Neural cell (in vitro differentiated cells): Measurements from ENCODE around the gene GIT2. TPM values are rescaled to one million over a fixed set of nuclear protein-coding genes. Genes with fewer than 3 reads are reported as not detected.
"Not testable (repeated sequence)": the region's sequence is repeated elsewhere in the genome, so short reads cannot be mapped to it uniquely, and the experiment has no call there.

ENCODE experiments used
- H2AFZ ChIP-seq: fragments of 200-600, 300-800 bp; sonication (generic), shearing (Covaris generic); 2 replicates; pipeline ENCODE4 v1.6.0; 2014; ENCODE audit warnings: low read depth, mild to moderate bottlenecking, antibody characterized with exemption, low read length, moderate library complexity
- H3F3A ChIP-seq: fragments of 200-600 bp; shearing (Covaris generic); 2 replicates; pipeline ENCODE4 v1.6.1; 2016; ENCODE audit warnings: mild to moderate bottlenecking, moderate library complexity, mixed read lengths, antibody characterized with exemption, low read length; ENCODE audit not compliant: insufficient read depth, poor library complexity, severe bottlenecking
- H3K27ac ChIP-seq: fragments of 200-600, 300-800 bp; sonication (generic), shearing (Covaris generic); 2 replicates; pipeline ENCODE4 v1.5.1; 2014; ENCODE audit warnings: mild to moderate bottlenecking, low read length, moderate library complexity
- H3K27me3 ChIP-seq: fragments of 300-800, 200-600 bp; sonication (generic), shearing (Covaris generic); 2 replicates; pipeline ENCODE4 v1.6.0; 2014; ENCODE audit warnings: mild to moderate bottlenecking, low read depth, low read length, moderate library complexity; ENCODE audit not compliant: insufficient read depth
- H3K36me3 ChIP-seq: fragments of 300-800, 200-600 bp; sonication (generic), shearing (Covaris generic); 2 replicates; pipeline ENCODE4 v1.5.1; 2014; ENCODE audit warnings: mild to moderate bottlenecking, antibody characterized with exemption, low read length, moderate library complexity; ENCODE audit not compliant: insufficient read depth
- H3K4me2 ChIP-seq: fragments of 300-800, 200-600 bp; sonication (generic), shearing (Covaris generic); 2 replicates; pipeline ENCODE4 v1.6.0; 2014; ENCODE audit warnings: mild to moderate bottlenecking, low read length
- H3K4me3 ChIP-seq: fragments of 300-800, 200-600 bp; sonication (generic), shearing (Covaris generic); 2 replicates; pipeline ENCODE4 v1.5.1; 2014; ENCODE audit warnings: mild to moderate bottlenecking, low read length, moderate library complexity
- H3K79me2 ChIP-seq: fragments of 200-600 bp; shearing (Covaris generic); replicated peaks from 2 replicates; pipeline ENCODE4 v1.6.0; 2014; ENCODE audit warnings: mild to moderate bottlenecking, low read length, moderate library complexity; ENCODE audit not compliant: insufficient read depth
- H3K9ac ChIP-seq: fragments of 300-800, 200-600 bp; sonication (generic), shearing (Covaris generic); 2 replicates; pipeline ENCODE4 v1.6.1; 2016; ENCODE audit warnings: mild to moderate bottlenecking, low read length, mixed read lengths
- H3K9me2 ChIP-seq: fragments of 200-600 bp; shearing (Covaris generic); 2 replicates; pipeline ENCODE4 v1.6.1; 2016; ENCODE audit warnings: mild to moderate bottlenecking, low read length, mixed read lengths; ENCODE audit not compliant: insufficient read depth
- H3K9me3 ChIP-seq: fragments of 200-600, 300-800 bp; sonication (generic), shearing (Covaris generic); 2 replicates; pipeline ENCODE4 v1.6.1; 2016; ENCODE audit warnings: mild to moderate bottlenecking, mixed run types, low read length, moderate library complexity, mixed read lengths
- H4K20me1 ChIP-seq: fragments of 200-600 bp; shearing (Covaris generic); 2 replicates; pipeline ENCODE4 v1.6.1; 2016; ENCODE audit warnings: mild to moderate bottlenecking, mixed run types; ENCODE audit not compliant: insufficient read depth
- CTCF ChIP-seq: fragments of 450-650 bp; IDR thresholded peaks from 2 replicates; pipeline ENCODE4 v1.5.1; 2014; ENCODE audit warnings: antibody characterized with exemption, mild to moderate bottlenecking, moderate library complexity; ENCODE audit not compliant: poor library complexity, severe bottlenecking
- EP300 ChIP-seq: fragments of 450-650 bp; conservative IDR thresholded peaks from 2 replicates; pipeline ENCODE4 v1.6.1; 2014; ENCODE audit warnings: antibody characterized with exemption, mild to moderate bottlenecking, moderate library complexity; ENCODE audit not compliant: poor library complexity, severe bottlenecking
- EZH2 ChIP-seq: fragments of 200-600, 300-800 bp; shearing (Covaris generic), sonication (generic); IDR thresholded peaks from 2 replicates; pipeline ENCODE4 v1.6.1; 2014; ENCODE audit warnings: antibody characterized with exemption, low read length, borderline replicate concordance, mild to moderate bottlenecking; ENCODE audit not compliant: insufficient read depth, poor library complexity, severe bottlenecking
- MXI1 ChIP-seq: fragments of 450-650 bp; conservative IDR thresholded peaks from 2 replicates; pipeline ENCODE4 v1.6.1; 2014; ENCODE audit warnings: antibody characterized with exemption, mild to moderate bottlenecking; ENCODE audit not compliant: poor library complexity, severe bottlenecking
- POLR2AphosphoS5 ChIP-seq: IDR thresholded peaks from 2 replicates; pipeline ENCODE4 v1.6.1; 2012
- RAD21 ChIP-seq: fragments of 450-650 bp; conservative IDR thresholded peaks from 2 replicates; pipeline ENCODE4 v1.6.1; 2014; ENCODE audit warnings: antibody characterized with exemption, mild to moderate bottlenecking, moderate library complexity
- REST ChIP-seq: IDR thresholded peaks from 2 replicates; pipeline ENCODE4 v1.6.1; 2012; ENCODE audit warnings: borderline replicate concordance
- SMC3 ChIP-seq: fragments of 450-650 bp; conservative IDR thresholded peaks from 2 replicates; pipeline ENCODE4 v1.6.1; 2014; ENCODE audit warnings: antibody characterized with exemption, mild to moderate bottlenecking, moderate library complexity; ENCODE audit not compliant: poor library complexity
- TAF1 ChIP-seq: IDR thresholded peaks from 2 replicates; pipeline ENCODE4 v1.6.1; 2012; ENCODE audit warnings: low read depth
- polyA plus RNA-seq: library from polyadenylated mRNA; depleted of rRNA; stranded (reverse); fragments of >200 nt; gene quantifications from 2 replicates; pipeline ENCODE4 v1.2.3, GENCODE V29; 2014

The GIT2 gene
- polyA plus RNA-seq, 1 donor from 2014 or later: 14.2 TPM

DNA sequence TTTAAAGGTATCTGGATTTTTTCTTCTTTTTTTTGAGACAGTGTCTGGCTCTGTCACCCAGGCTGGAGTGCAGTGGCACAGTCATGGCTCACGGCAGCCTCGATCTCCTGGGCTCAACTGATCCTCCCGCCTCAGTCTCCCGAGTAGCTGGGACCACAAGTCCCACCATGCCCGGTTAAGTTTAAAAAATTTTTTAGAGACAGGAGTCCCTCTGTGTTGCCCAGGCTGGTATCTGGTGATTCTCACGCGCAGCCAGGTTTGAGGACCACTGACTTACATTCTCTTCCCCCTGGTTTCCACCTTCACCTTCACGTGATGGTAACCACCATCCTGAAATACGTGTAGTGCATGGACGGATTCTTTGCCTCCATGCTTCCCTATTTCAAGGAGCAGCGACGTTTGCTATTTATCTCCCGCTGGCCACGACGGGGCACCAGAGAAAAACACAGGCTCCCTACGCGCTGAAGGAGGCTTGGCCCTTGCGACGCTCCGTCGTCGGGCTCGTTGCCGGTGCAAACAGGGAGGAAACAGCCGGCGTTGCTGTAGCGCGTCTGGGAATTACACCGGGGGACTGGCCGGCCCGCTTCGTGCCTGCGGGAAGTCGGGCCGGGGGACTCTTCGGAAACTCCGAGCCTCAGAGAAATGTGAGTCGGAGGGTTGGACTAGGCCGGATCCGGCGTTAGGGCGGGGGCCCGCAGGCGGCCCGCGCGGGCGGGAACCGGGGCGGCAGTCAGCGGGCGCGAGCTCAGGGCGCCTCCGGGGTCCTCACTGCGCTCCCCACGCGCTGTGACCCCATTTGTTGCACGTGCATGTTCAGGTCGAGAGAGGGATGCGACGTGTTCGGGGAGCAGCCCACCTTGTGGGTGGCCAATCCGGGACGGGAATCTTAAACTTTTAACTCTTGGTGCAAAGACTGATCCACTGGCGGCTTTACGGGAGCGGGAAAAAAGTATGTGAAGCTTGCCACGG is 96.1 kb downstream of the GIT2 start, which contains the start of gene TCHP:
TSS of gene TCHP (plus strand) at position 492 of the 969 bp plus-strand sequence. CDS start 2,753 bp downstream, outside the sequence.
- no peaks in the 10 kb centered on the region for H3K9me2 ChIP-seq
- peak within 1 kb of the TSS; percentile 68 for H3K9ac ChIP-seq
- no peaks in the 10 kb centered on the region for H3K27me3 ChIP-seq
- TF ChIP-seq MXI1: peak; percentile 94
- TF ChIP-seq SMC3: peak; percentile 66
- TF ChIP-seq TAF1: no peak
- peak; percentile 76 for TF ChIP-seq POLR2AphosphoS5
- TF ChIP-seq EZH2: no peak
- peak; percentile 60 for TF ChIP-seq CTCF
- peak; percentile 50 for TF ChIP-seq RAD21
- TF ChIP-seq REST: peak; percentile 59
- TF ChIP-seq EP300: peak; percentile 48
- H4K20me1 ChIP-seq: no peaks in the 10 kb centered on the region
- H2AFZ ChIP-seq: peak within 1 kb of the TSS; percentile 85
- no peaks in the 10 kb centered on the region for H3K36me3 ChIP-seq
- no peaks in the 10 kb centered on the region for H3K9me3 ChIP-seq
- H3F3A ChIP-seq: no peaks in the 10 kb centered on the region
- peak within 1 kb of the TSS; percentile 59 for H3K27ac ChIP-seq
- peak within 1 kb of the TSS; percentile 69 for H3K4me3 ChIP-seq
- peak within 1 kb of the TSS; percentile 89 for H3K4me2 ChIP-seq
- H3K79me2 ChIP-seq: no peaks in the 10 kb centered on the region

DNA sequence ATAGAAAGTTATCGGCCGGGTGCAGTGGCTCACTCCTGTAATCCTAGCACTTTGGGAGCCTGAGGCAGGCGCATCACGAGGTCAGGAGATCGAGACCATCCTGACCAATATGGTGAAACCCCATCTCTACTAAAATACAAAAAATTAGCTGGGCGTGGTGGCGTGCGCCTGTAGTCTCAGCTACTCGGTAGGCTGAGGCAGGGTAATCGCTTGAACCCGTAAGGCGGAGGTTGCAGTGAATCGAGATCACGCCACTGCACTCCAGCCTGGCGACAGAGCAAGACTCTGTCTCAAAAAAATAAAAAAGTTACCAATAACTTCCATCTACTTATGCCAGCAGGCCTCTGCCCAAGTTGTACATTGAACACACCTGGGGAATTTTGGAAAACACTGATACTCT is 96.8 kb downstream of the GIT2 start:
- H4K20me1 ChIP-seq, H3K36me3 ChIP-seq, H3K9ac ChIP-seq, H3K79me2 ChIP-seq, H3F3A ChIP-seq, H3K9me3 ChIP-seq, H3K4me2 ChIP-seq, H3K27me3 ChIP-seq, H3K9me2 ChIP-seq: not testable (repeated sequence)
- H3K4me3 ChIP-seq: peak overlapping the region; percentile 69
- H2AFZ ChIP-seq: peak overlapping the region; percentile 85
- H3K27ac ChIP-seq: peak overlapping the region; percentile 59
